Measurements from ENCODE around the gene ARL6IP4.

The ARL6IP4 gene

DNA sequence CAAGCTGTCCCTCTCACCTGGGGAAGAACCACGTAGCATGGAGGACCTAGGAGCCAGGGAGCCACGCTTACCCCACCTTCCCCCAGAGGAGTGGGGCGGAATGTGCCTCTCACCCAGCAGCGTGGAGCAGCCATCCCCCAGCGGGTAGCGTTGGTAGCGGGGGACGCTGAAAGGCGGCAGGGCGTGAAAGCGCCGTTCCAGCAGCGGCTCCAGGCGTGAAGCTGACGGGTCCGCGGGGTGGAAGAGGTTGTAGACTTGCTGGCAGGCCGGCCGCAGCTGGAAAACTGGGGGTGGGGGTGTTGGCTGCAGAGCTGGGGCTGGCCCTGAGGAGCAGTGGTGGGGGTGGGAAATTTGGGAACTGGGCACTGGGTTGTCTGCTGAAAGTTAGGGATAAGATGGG lies 11.9 kb downstream of the ARL6IP4 start:
- TF ChIP-seq, protein P1, sequence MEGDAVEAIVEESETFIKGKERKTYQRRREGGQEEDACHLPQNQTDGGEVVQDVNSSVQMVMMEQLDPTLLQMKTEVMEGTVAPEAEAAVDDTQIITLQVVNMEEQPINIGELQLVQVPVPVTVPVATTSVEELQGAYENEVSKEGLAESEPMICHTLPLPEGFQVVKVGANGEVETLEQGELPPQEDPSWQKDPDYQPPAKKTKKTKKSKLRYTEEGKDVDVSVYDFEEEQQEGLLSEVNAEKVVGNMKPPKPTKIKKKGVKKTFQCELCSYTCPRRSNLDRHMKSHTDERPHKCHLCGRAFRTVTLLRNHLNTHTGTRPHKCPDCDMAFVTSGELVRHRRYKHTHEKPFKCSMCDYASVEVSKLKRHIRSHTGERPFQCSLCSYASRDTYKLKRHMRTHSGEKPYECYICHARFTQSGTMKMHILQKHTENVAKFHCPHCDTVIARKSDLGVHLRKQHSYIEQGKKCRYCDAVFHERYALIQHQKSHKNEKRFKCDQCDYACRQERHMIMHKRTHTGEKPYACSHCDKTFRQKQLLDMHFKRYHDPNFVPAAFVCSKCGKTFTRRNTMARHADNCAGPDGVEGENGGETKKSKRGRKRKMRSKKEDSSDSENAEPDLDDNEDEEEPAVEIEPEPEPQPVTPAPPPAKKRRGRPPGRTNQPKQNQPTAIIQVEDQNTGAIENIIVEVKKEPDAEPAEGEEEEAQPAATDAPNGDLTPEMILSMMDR (IDR thresholded peaks at IDR 0.05) = no peak
- no peak for TF ChIP-seq ZFX (IDR thresholded peaks at IDR 0.05; ENCODE audit: borderline replicate concordance)
- no peak overlapping the region for H3K27ac ChIP-seq

DNA sequence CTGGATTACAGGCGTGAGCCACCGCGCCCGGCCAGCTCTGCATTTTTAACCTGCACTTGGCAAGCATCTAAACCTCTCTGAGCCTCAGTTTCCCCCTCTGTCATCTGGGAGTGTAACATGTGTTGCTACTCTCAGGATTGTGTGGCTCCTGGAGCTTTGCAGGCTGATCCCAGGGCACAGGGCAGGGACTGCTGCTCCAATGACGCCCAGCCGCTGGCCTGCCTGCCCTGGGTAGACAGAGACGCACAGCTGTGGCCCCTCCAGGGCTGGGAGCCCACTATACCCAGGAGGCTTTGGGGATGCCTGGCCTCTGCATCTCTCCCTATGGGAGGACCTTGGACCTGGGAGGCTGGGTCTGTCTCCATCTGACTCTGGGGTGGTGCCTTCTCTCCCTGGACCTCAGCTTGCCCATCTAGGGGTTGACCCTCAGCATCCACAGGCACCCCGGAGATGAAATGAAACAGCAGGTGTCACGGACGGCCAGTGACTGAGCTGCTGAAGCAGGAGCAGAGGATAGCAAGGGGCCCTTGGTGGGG lies 13.7 kb downstream of the ARL6IP4 start:
- H3K27ac ChIP-seq = no peak overlapping the region
- no peak for TF ChIP-seq ZFX (IDR thresholded peaks at IDR 0.05; ENCODE audit: borderline replicate concordance)
- TF ChIP-seq, protein P1 (IDR thresholded peaks at IDR 0.05) = no peak

DNA sequence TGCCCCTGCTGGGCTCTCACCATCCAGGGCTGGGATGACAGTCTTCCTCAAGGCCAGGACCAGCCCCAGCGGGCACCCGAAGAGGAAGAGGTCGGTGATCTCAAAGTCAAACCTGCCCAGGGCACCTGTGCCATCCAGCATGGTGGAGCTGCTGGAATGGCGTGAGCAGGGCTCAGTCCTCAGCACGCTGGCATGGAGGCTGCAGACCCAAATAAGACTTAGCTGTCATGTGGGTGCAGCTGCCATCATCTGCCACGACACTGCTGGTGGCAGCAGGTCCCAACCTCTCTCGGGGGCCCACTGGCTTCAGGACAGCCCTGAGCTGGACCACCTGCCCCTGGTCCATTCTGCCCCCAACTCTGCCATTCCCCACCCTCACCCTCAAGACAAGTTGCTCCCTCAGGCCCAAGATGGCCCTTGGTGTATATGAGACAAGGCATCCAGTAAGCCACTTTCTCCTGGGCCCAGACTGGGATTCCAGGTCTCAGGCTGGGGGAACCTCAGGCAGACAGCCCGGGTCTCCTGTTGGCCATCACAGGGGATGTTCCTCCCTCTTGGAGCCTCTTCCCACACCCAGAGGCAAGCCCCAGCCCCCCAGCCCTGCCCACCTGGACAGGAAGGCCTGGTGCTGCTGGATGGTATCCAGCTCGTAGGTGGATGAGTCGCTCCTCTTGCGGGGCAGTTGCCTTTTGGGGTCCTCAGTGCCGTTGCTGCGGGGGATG lies 14.5 kb downstream of the ARL6IP4 start:
- TF ChIP-seq, protein P1 (IDR thresholded peaks at IDR 0.05) = no peak
- no peak for TF ChIP-seq ZFX (IDR thresholded peaks at IDR 0.05; ENCODE audit: borderline replicate concordance)
- H3K27ac ChIP-seq = no peak overlapping the region

DNA sequence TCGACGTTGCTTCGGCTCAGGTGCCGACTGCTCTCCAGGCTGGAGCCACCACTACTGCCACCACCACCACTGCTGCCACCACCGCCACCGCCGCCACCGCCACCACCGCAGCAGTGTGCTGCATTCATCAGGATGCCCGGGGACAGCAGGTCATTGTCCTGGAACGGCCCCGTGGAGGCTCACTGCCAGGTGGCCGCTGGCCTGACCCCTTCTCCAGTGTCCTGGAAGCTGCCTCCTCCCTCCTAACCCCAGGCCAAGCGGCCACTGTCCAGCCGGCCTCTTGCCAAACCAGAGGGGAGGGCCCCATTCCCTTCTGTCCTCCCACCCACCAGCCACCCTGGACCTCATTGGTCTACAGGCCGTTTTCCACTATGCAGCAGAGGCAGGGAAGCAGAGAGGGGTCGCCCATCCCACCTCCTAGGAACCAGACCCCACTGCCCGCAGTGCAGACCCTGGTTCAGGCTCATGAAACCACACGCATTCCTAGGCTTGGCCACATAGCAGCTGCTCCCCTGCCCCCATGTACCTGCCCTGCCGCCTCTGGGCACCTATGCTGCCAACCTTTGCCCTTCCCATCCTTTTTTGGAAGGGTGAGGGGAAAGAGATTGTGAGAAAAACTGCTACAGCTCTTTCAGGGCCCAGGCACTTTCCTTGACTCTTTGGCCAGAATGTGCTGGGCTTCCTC lies 15.2 kb downstream of the ARL6IP4 start:
- TF ChIP-seq, protein P1 (IDR thresholded peaks at IDR 0.05) = no peak
- TF ChIP-seq ZFX (IDR thresholded peaks at IDR 0.05; ENCODE audit: borderline replicate concordance) = no peak
- no peak overlapping the region for H3K27ac ChIP-seq

DNA sequence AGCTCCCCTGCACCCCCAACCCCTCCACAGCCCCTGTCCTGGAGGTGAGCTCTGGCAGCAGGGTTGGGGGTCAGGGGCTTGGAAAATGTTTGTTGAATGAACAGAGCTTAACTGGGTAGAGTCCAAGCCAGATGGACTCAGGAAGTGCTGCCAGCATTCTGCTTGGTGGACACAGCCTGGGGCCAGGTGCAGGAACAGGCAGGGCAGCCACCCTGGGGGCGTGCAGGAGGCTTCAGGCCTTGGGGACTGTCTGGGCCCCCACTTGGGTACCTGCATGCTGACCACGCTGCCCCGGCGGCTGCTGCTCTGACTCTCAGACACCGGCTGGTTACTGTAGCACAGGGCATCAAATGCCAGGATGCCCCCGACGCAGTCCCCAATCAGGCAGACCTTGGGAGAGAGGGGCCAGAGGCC lies 15.7 kb downstream of the ARL6IP4 start:
- TF ChIP-seq, protein P1 (IDR thresholded peaks at IDR 0.05) = no peak
- TF ChIP-seq ZFX (IDR thresholded peaks at IDR 0.05; ENCODE audit: borderline replicate concordance) = no peak
- H3K27ac ChIP-seq = no peak overlapping the region

DNA sequence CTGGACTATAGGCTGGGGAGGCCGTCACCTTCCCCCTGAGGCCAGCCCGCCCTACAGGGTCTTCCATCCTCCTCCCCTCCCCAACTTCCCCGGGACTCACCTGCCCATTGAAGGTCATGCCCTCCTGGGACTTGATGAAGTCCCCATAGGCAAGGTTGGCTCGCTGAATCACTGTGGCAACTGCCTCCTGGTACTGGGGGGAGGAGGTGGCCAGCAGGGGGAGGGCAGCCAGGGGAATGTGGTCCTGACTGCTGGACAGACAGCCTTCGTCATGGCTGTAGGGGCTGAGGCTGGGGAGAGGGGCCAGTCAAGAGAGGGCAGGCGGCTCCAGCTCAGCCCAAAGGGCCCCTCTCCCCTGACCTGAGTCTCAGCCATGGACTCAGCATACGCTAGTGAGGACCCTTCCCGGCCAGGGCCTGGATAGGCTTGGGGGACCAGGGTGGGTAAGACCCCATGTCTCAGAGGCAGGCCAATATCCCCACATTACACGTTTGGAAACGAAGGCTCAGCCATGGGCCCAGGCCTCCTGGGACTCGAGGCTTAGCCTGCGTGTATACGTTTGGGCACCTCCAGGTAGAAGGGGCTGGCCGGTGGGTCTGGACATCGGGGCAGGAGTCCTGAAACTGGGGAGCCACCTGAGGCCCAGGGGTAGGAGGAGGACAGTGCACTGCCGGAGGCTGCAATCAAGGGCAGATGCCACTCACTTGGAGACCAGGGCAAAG lies 16.3 kb downstream of the ARL6IP4 start:
- no peak overlapping the region for H3K27ac ChIP-seq
- TF ChIP-seq ZFX (IDR thresholded peaks at IDR 0.05; ENCODE audit: borderline replicate concordance) = no peak
- TF ChIP-seq, protein P1 (IDR thresholded peaks at IDR 0.05) = no peak
